Activated T-cell treated with anti-CD3 and anti-CD28 coated beads, Interleukin-2, amount 50 U/mL, for 1 hour (primary cell): ENCODE data around the gene NUMA1.

Source experiments
- DNase-seq: peaks from one replicate; pipeline ENCODE4 v3.0.0-alpha.2; 2020

NUMA1 gene

GRCh38 chr11:71999798-72000197 lies 80.5 kb downstream of the NUMA1 start:
- DNase-seq = no peak

DNA sequence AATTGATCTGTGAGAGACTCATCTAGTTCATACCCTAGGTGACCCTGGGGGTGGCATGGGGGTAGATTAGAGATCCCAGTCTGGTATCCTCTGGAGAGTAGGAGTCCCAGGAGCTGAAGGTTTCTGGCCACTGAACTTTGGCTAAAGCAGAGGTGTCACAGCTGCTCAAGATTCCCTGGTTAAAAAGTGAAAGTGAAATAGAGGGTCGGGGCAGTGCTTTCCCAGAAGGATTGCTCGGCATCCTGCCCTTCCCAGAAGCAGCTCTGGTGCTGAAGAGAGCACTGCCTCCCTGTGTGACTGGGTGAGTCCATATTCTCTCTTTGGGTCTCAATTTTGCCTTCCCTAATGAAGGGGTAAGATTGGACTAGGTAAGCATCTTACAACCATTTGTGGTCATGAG lies 81.0 kb downstream of the NUMA1 start:
- DNase-seq = no peak

DNA sequence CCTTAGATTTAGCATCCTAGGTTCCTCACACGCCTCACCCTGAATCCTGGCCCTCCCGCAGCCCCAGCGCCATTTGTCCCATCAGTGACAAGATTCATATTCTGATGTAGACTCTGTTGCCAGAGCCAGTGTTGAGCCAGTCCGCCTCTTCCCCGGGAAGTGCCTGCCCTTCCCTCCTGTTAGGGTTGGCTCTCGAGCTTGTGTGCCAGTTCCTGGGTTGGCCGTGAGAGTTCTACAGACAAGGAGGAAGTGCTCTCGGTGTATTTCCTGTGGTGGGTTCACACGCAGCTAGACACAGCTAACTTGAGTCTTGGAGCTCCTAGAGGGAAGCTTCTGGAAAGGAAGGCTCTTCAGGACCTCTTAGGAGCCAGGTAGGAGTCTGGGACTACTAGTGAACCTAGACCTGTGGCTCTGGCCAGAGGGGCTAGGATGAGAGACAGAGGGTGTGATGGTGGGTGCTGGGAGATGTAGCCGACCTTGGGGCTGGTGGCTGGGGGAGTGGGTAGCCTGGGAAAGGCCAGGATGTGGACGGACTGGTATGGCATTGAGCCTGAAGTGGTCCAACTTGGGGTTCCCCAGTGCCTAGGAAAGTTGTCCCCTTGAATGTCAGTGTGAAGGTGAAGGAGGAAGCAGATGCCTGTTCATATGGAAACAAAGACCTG lies 81.6 kb downstream of the NUMA1 start, which contains the start of gene IL18BP:
Gene IL18BP, plus strand, starts transcription at position 261 of the 662 bp plus-strand sequence. CDS start 1,076 bp downstream, outside the sequence.
- DNase-seq = no peak

GRCh38 chr11:71998061-71998460 lies 82.3 kb downstream of the NUMA1 start:
- no peak for DNase-seq

GRCh38 chr11:71997594-71997993 lies 82.7 kb downstream of the NUMA1 start:
- no peak for DNase-seq

- DNase-seq = no peak
These were observed 83.4 kb downstream of the NUMA1 start for GRCh38 chr11:71996946-71997345.

GRCh38 chr11:71996517-71996916 lies 83.8 kb downstream of the NUMA1 start:
- DNase-seq = no peak

GRCh38 chr11:71995726-71996291 lies 84.5 kb downstream of the NUMA1 start:
- no peak for DNase-seq

DNA sequence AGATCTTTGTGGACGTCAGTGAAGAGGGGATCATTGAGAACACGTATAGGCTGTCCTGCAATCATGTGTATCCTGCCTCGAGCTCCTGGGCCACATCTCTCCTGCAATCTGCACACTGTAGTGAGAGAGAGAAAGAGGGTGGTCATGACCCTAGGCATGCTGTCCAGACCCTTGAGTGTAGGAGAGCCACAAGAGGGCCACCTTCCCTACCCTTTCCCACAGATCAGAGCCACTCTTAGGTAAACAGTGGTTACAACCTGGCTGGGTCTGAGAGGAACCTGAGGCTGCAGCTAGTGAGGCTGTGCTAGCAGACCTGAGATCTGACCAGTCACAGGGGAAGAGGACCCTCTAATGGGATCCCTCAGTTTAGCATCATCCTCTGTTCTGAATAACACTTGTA lies 85.6 kb downstream of the NUMA1 start:
- no peak for DNase-seq

- DNase-seq = no peak
These were observed 88.1 kb downstream of the NUMA1 start for GRCh38 chr11:71992136-71992730.

DNA sequence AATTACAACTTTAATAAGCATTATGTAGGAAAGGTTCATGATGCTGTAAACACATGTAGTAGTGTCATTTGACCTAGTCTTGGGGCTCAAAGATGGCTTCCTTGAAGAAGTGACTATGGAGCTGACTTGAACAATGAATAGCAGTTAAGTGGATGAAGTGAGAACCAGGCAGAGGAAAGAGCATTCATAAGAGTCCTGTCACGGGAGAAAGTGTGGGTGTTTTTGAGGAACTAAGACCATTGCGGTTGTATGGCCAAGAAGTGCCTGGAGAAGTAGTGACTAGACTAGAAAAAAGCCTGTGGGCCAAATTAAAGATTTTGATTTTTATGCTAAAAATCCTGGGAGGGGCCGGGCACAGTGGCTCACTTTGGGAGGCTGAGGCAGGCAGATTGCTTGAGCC lies 88.8 kb downstream of the NUMA1 start:
- no peak for DNase-seq

DNA sequence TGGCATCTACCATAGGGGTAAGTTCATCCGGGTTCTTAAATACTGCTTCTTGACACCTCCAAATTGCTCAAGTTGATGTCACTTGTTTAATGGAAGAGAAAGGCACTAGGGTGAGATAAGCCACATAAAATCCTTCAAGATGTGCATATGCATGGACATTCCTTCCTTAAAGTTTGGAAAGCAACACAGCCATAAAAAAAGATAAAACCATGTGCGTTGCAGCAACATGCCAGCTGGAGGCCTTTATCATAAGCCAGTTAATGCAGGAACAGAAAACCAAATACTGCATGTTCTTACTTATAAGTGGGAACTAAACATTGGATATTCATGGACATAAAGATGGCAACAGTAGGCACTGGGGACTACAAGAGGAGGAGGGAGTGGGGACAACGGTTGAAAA lies 89.6 kb downstream of the NUMA1 start:
- no peak for DNase-seq

DNA sequence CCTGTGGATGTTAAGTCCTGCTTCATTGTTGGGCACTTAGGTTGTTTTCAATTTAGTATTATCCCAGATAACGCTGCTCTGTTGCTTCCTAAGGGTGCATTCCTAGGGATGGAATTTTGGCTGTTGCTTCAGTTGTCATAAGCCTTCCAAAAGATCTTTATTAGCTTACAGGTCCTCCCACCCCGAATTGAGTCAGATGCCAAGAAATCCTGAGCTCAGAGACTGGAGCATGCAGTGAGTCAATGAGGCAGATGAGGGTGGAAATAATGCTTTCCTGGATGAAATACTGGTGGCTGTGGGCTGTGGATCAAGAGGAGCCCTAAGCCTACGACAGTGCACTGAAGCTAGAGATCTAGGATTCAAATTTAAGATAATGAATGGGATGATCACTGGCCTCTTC lies 92.3 kb downstream of the NUMA1 start:
- DNase-seq = no peak

GRCh38 chr11:71987521-71987920 lies 92.8 kb downstream of the NUMA1 start:
- DNase-seq = no peak

- no peak for DNase-seq
These were observed 94.2 kb downstream of the NUMA1 start for GRCh38 chr11:71986131-71986530.

DNA sequence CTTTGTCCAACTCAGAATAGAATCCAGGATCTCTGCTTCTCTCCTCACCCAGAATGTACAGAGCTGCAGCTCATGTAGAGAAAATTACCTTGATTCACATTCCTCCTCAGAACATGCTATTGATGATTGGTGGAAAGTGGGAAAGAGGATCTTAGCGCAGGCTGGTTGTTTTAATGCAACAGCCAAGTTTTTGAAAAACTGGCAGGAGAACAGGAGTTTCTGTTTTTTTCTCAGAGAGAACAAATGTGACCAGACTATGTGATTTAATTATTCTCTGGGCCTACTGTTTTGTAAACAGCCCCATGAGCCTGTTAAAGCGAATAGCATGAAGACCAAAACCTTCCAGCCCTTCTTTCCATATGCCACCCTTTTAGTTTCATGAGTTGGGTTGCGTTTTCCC lies 100.7 kb downstream of the NUMA1 start:
- DNase-seq = no peak

- no peak for DNase-seq
These were observed 101.2 kb downstream of the NUMA1 start for GRCh38 chr11:71979094-71979493.

- DNase-seq = peak; percentile 40
These were observed 102.5 kb downstream of the NUMA1 start for GRCh38 chr11:71977743-71978418.

GRCh38 chr11:71977090-71977489 lies 103.3 kb downstream of the NUMA1 start:
- no peak for DNase-seq

DNA sequence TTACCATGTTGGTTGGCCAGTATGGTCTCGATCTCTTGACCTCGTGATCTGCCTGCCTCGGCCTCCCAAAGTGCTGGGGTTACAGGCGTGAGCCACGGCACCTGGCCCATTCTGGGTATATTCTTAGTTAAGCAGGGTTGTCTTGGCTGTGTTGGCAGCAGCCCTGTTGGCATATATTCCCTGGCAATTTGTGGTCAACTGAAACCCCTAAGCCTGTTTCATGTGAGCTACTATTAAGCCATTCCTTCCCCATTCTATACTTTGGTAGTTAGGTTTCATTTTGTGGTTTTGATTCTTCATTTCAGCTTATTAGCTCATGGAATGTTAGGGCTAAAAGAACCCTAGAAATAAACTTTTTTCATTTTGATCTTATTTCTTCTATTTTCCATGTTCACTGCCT lies 103.8 kb downstream of the NUMA1 start:
- no peak for DNase-seq

- DNase-seq = no peak
These were observed 108.7 kb downstream of the NUMA1 start for GRCh38 chr11:71971680-71972079.

DNA sequence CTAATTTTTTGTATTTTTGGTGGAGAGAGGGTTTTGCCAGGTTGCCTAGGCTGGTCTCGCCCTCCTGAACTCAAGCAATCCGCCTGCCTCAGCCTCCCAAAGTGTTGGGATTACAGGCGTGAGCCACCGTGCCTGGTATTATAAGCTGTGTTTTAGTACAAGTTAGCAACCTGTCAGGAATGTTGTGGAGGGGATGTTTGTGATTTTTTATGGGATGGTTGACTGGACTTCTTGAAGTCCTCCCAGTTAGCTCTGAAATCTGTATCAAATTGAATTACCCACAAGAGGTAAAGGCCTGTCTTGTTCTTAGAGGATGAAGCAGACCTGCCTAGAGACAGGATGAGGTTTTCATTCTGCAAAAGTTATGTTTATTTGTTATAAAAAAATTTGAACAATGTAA lies 115.7 kb downstream of the NUMA1 start:
- no peak for DNase-seq

DNA sequence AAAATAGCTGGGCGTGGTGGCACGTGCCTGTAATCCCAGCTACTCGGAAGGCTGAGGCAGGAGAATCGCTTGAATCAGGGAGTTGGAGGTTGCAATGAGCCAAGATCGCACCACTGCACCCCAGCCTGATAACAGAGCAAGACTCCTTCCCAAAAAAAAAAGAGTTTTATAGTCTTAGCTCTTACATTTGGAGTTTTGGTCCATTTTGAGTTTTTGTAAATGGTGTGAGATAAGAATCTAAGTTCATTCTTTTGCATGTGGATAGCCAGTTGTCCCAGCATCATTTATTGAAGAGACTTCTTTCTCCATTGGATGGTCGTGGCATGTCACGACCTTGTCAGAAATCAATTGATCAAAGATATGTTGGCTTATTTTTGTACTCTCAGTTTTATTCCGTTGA lies 116.9 kb downstream of the NUMA1 start:
- no peak for DNase-seq

DNA sequence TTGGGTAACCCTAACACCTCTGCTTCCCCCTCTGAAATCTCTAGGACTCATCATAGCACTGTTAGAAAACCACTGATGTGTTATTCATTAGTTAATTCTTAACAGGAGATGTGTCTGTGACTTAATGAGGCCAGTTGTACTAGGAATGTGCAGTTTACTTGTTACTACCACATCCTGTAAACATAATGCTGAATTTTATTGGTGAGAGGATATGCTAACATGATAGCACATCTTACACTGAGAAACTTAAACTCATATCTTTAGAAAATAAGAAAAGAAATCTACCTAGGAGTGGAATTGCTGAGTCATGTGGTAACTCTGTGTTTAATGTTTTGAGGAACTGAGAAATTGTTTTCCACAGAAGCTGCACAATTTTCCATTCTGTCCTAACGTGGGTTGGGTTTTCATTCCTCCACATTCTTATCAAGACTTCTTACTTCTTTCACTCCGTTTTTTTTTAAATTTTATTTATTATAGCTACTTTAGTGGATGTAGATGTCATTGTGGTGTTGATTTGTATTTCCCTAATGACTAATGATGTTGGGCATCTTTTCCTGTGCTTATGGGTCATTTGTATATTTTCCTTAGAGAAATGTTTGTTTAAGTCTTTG lies 117.8 kb downstream of the NUMA1 start:
- no peak for DNase-seq
